Endothelial cell of umbilical vein (primary cell): ENCODE data around the gene FILIP1L. TPM values are rescaled to one million over a fixed set of nuclear protein-coding genes. Genes with fewer than 3 reads are reported as not detected.

Experiments
- BruUV-seq: library from RNA; stranded (reverse); fragments of 400-500 nt; replicated peaks from 2 replicates; lab custom pipeline; 2021; lab: Mats Ljungman, UMichigan
- CTCF ChIA-PET: fragments of 300-600, 350-600 bp; sonication (Branson Sonifier 250); formaldehyde crosslinking; loops from one replicate; lab custom pipeline; 2021; ENCODE audit warnings: antibody characterized with exemption, inconsistent platforms; lab: Charles Lee
- POLR2A ChIA-PET: fragments of 300-600, 350-600 bp; sonication (Branson Sonifier 250); formaldehyde crosslinking; loops from one replicate; lab custom pipeline; 2021; ENCODE audit warnings: antibody characterized with exemption, inconsistent platforms; lab: Charles Lee
- DNase-seq: peaks from one replicate; pipeline ENCODE4 v3.0.0-alpha.2; 2011; ENCODE audit warnings: low read depth, low spot score
- FAIRE-seq: peaks from 2 replicates; lab custom pipeline; 2011; peaks lifted over from hg19 to GRCh38; lab: Jason Lieb, UNC
- H2AFZ ChIP-seq: 2 replicates; pipeline ENCODE4 v1.6.0; 2012; ENCODE audit warnings: low read depth, low read length, control low read depth, inconsistent platforms
- H3K27ac ChIP-seq: 2 replicates; pipeline ENCODE4 v1.5.1; 2011; ENCODE audit warnings: low read depth, mild to moderate bottlenecking, control low read depth, low read length, moderate library complexity; ENCODE audit not compliant: insufficient read depth
- H3K27me3 ChIP-seq, 2 experiments: 2 replicates each; pipeline versions ENCODE4 v1.6.0 to v1.6.1; 2011; ENCODE audit warnings: low read length in 2 of 2, mixed read lengths in 1 of 2; ENCODE audit not compliant: control insufficient read depth in 2 of 2, insufficient read depth in 2 of 2
- H3K36me3 ChIP-seq, 2 experiments: 2 replicates in 1 of 2; 3 replicates in 1 of 2; pipeline ENCODE4 v1.5.1; 2011; ENCODE audit warnings: low read length in 2 of 2, mild to moderate bottlenecking in 1 of 2, moderate library complexity in 1 of 2; ENCODE audit not compliant: control insufficient read depth in 2 of 2, insufficient read depth in 2 of 2; ENCODE audit errors: extremely low read depth in 1 of 2
- H3K4me1 ChIP-seq: 3 replicates; pipeline ENCODE4 v1.5.1; 2011; ENCODE audit warnings: mild to moderate bottlenecking, low read length; ENCODE audit not compliant: control insufficient read depth, insufficient read depth; ENCODE audit errors: extremely low read depth
- H3K4me2 ChIP-seq: 2 replicates; pipeline ENCODE4 v1.6.1; 2011; ENCODE audit warnings: low read length, control low read depth, mixed read lengths; ENCODE audit not compliant: insufficient read depth
- H3K4me3 ChIP-seq, 3 experiments: fragments of 200-600 bp in 1 of 3; sonication (generic), shearing (Covaris generic) in 1 of 3; replicated peaks in 1 of 3; 2 replicates each; pipeline ENCODE4 v1.5.1; 2011 to 2016; ENCODE audit warnings: control low read depth in 3 of 3, low read length in 3 of 3, mild to moderate bottlenecking in 2 of 3, inconsistent platforms in 1 of 3, low read depth in 1 of 3, moderate library complexity in 1 of 3; ENCODE audit not compliant: insufficient read depth in 1 of 3
- H3K79me2 ChIP-seq: 2 replicates; pipeline ENCODE4 v1.6.0; 2012; ENCODE audit warnings: low read length, inconsistent platforms; ENCODE audit not compliant: control insufficient read depth, insufficient read depth
- H3K9ac ChIP-seq: replicated peaks from 2 replicates; pipeline ENCODE3; 2011; ENCODE audit warnings: low read length, control low read depth; ENCODE audit not compliant: insufficient read depth; ENCODE audit errors: extremely low read depth
- H3K9me1 ChIP-seq: replicated peaks from 3 replicates; pipeline ENCODE4 v1.6.0; 2011; ENCODE audit warnings: mild to moderate bottlenecking, low read length; ENCODE audit not compliant: control insufficient read depth, insufficient read depth; ENCODE audit errors: extremely low read depth
- H3K9me3 ChIP-seq: replicated peaks from 2 replicates; pipeline ENCODE4 v1.5.1; 2012; ENCODE audit warnings: low read length, inconsistent platforms; ENCODE audit not compliant: control insufficient read depth, insufficient read depth
- H4K20me1 ChIP-seq: replicated peaks from 2 replicates; pipeline ENCODE3; 2011; ENCODE audit warnings: mild to moderate bottlenecking, low read length; ENCODE audit not compliant: control insufficient read depth, insufficient read depth; ENCODE audit errors: extremely low read depth
- CTCF ChIP-seq, 2 donors: IDR thresholded peaks; 1 replicate in 1 of 2; 2 replicates in 1 of 2; pipeline ENCODE4 v1.5.1; 2011; ENCODE audit warnings: low read length in 2 of 2, mild to moderate bottlenecking in 2 of 2, moderate library complexity in 2 of 2, control low read depth in 1 of 2, inconsistent platforms in 1 of 2, low read depth in 1 of 2; ENCODE audit not compliant: insufficient read depth in 1 of 2; ENCODE audit errors: extremely low read depth in 1 of 2
- EZH2 ChIP-seq: IDR thresholded peaks from 2 replicates; pipeline ENCODE4 v1.6.1; 2012; ENCODE audit warnings: borderline replicate concordance, low read depth, mild to moderate bottlenecking, moderate library complexity, low read length, inconsistent platforms; ENCODE audit not compliant: severe bottlenecking
- FOS ChIP-seq: IDR thresholded peaks from 2 replicates; pipeline ENCODE4 v1.6.1; 2011; ENCODE audit warnings: mild to moderate bottlenecking, low read length, moderate library complexity, borderline replicate concordance; ENCODE audit not compliant: insufficient read depth
- GATA2 ChIP-seq: IDR thresholded peaks from 2 replicates; pipeline ENCODE4 v1.7.0; 2011; ENCODE audit warnings: low read depth, mild to moderate bottlenecking, moderate library complexity, mixed read lengths, low read length; ENCODE audit not compliant: insufficient read length, insufficient read depth
- JUN ChIP-seq: IDR thresholded peaks from 2 replicates; pipeline ENCODE4 v1.6.1; 2011; ENCODE audit warnings: borderline replicate concordance, low read depth; ENCODE audit not compliant: insufficient read length, insufficient read depth
- MAX ChIP-seq: IDR thresholded peaks from 2 replicates; pipeline ENCODE4 v1.6.1; 2011; ENCODE audit not compliant: insufficient read depth, insufficient read length
- MYC ChIP-seq: IDR thresholded peaks from one replicate; pipeline ENCODE4 v1.6.1; 2011; ENCODE audit warnings: mild to moderate bottlenecking, low read depth, low read length
- POLR2A ChIP-seq: IDR thresholded peaks from 2 replicates; pipeline ENCODE4 v1.6.1; 2012; ENCODE audit warnings: low read depth, mild to moderate bottlenecking, control low read depth, low read length
- POLR2AphosphoS5 ChIP-seq: IDR thresholded peaks from 2 replicates; pipeline ENCODE4 v1.6.1; 2012; ENCODE audit warnings: low read depth, mild to moderate bottlenecking, control low read depth, low read length, moderate library complexity; ENCODE audit not compliant: insufficient read depth
- dilution Hi-C: fragments of 300-500 bp; cut with MboI; formaldehyde crosslinking; loops from one replicate; pipeline ENCODE4 v1.15.0; 2019; ENCODE audit warnings: low sequenced_read_pairs; ENCODE audit not compliant: extremely low pct_ligation_motif_present
- intact Hi-C: fragments of 100-400 bp; cut with micrococcal nuclease; formaldehyde crosslinking; loops from one replicate; pipeline ENCODE4 v1.10.0; 2022
- polyA plus RNA-seq, 4 experiments: library from polyadenylated mRNA; depleted of rRNA in 3 of 4; stranded (reverse) in 3 of 4; unstranded in 1 of 4; fragments of >200 nt; gene quantifications; 2 replicates each; pipeline versions ENCODE4 v1.2.1 to v1.2.3, GENCODE V29; 2011 to 2012; ENCODE audit warnings: missing spikeins in 1 of 4
- total RNA-seq: library from RNA; stranded (reverse); gene quantifications from 2 replicates; pipeline ENCODE4 v1.2.3, GENCODE V29; 2021

FILIP1L gene
- total and polyA plus RNA-seq, 2 donors (not counting 3 experiments of a cell fraction or from before 2014, with no cell fraction given): 26.0 to 29.9 TPM

GRCh38 chr3:100029052-100029451, 85.2 kb downstream of the FILIP1L start:
- no peak overlapping the region for H2AFZ ChIP-seq
- DNase-seq (no peak), FAIRE-seq (no peak)
- H3K9me3 ChIP-seq: no peaks in the 10 kb centered on the region
- intact Hi-C loops (no loop called here), dilution Hi-C loops (no loop called here)
- no peaks in the 10 kb centered on the region for H3K79me2 ChIP-seq
- H3K36me3 ChIP-seq: no peaks in the 10 kb centered on the region
- no peak overlapping the region for H3K4me2 ChIP-seq
- no peaks in the 10 kb centered on the region for H3K27me3 ChIP-seq
- H3K4me3 ChIP-seq: no peak overlapping the region
- H4K20me1 ChIP-seq: no peaks in the 10 kb centered on the region
- TF ChIP-seq FOS (no peak), POLR2A (no peak), MYC (no peak), POLR2AphosphoS5 (no peak), EZH2 (no peak)
- H3K27ac ChIP-seq: no peak overlapping the region
- peaks cover 8% of the 10 kb centered on the region for H3K4me1 ChIP-seq
- no peaks in the 10 kb centered on the region for H3K9me1 ChIP-seq
- no peak overlapping the region for H3K9ac ChIP-seq
- no TSS peak for BruUV-seq
- CTCF ChIA-PET: interaction anchor here (0.7 to 2.8 kb wide), 6 partner anchors 9 to 186 kb away, joined by 3 to 12 read pairs (median 3); no protein-coding TSS in a partner anchor
- POLR2A ChIA-PET: no interaction called here

GRCh38 chr3:100027321-100027720, 87.0 kb downstream of the FILIP1L start:
- Histone ChIP-seq H3K4me2 (no peak overlapping the region), H3K4me3 (no peak overlapping the region), H3K4me1 (peaks cover 4% of the 10 kb centered on the region), H3K79me2 (no peaks in the 10 kb centered on the region), H3K9ac (no peak overlapping the region), H3K9me1 (no peaks in the 10 kb centered on the region), H3K9me3 (no peaks in the 10 kb centered on the region), H3K27me3 (no peaks in the 10 kb centered on the region), H3K27ac (no peak overlapping the region), H4K20me1 (no peaks in the 10 kb centered on the region), H3K36me3 (no peaks in the 10 kb centered on the region), H2AFZ (no peak overlapping the region)
- intact Hi-C loops (no loop called here), dilution Hi-C loops (no loop called here)
- TF ChIP-seq EZH2: no peak
- TF ChIP-seq POLR2A: no peak
- no peak for TF ChIP-seq FOS
- no peak for TF ChIP-seq MYC
- no peak for TF ChIP-seq POLR2AphosphoS5
- TF ChIP-seq JUN: no peak
- TF ChIP-seq GATA2: no peak
- TF ChIP-seq CTCF (IDR thresholded peaks at IDR 0.05; ENCODE audit: extremely low read depth in 1 of 2, insufficient read depth in 1 of 2, low read depth in 1 of 2, low read length in 2 of 2): no peak
- no peak for TF ChIP-seq MAX
- no TSS peak for BruUV-seq
- POLR2A ChIA-PET: interaction anchor here (0.6 kb wide), 1 partner anchor 321 kb away, joined by 3 read pairs; no protein-coding TSS in a partner anchor
- CTCF ChIA-PET: interaction anchor here (1.7 kb wide), 1 partner anchor 20 kb away, joined by 4 read pairs; no protein-coding TSS in a partner anchor
- FAIRE-seq: peak; percentile 68
- DNase-seq: no peak
